ENCODE results near the gene NTSR1.
A peak's percentile ranks its signal among the peaks of the same experiment; 100 is the strongest.

Gene NTSR1

GRCh38 chr20:62780204-62780603 is 71.6 kb downstream of the NTSR1 start:
- no peaks in the 10 kb centered on the region for H3K36me3 ChIP-seq (ENCODE audit: insufficient read depth, low read length)
- H3K4me1 ChIP-seq (ENCODE audit: insufficient read depth, low read length, poor library complexity, severe bottlenecking), result peaks cover 37% of the 10 kb centered on the region
- H3K79me2 ChIP-seq (ENCODE audit: insufficient read depth, low read length), result 0 out of 2 replicates have a peak, but pooled peaks cover 4% of the 10 kb centered on the region
- no peak overlapping the region for H2AFZ ChIP-seq (ENCODE audit: low read length)
- H3K4me2 ChIP-seq (ENCODE audit: low read depth, low read length, poor library complexity, severe bottlenecking), result no peak overlapping the region
- H3F3A ChIP-seq (ENCODE audit: low read depth), result no peaks in the 10 kb centered on the region
- no peaks in the 10 kb centered on the region for H3K9me3 ChIP-seq (ENCODE audit: insufficient read depth, low read depth, low read length)
- no peak overlapping the region for H3K4me3 ChIP-seq (ENCODE audit: low read length, poor library complexity, severe bottlenecking)
- H3K9ac ChIP-seq (ENCODE audit: low read depth, low read length, poor library complexity, severe bottlenecking), result no peak overlapping the region
- H3K27me3 ChIP-seq (ENCODE audit: insufficient read depth, low read length, poor library complexity, severe bottlenecking), result no peaks in the 10 kb centered on the region
- H4K20me1 ChIP-seq (ENCODE audit: insufficient read depth, low read length, poor library complexity, severe bottlenecking), result no peaks in the 10 kb centered on the region
- TF ChIP-seq EZH2phosphoT487 (IDR thresholded peaks at IDR 0.05; ENCODE audit: borderline replicate concordance), result no peak
- TF ChIP-seq CTCF (conservative IDR thresholded peaks at IDR 0.05; ENCODE audit: low read length), result no peak
- no peaks in the 10 kb centered on the region for H3K9me2 ChIP-seq (replicated peaks; ENCODE audit: low read depth, low read length)

- H3K4me3 ChIP-seq (ENCODE audit: low read length, poor library complexity, severe bottlenecking), result no peak overlapping the region
- H4K20me1 ChIP-seq (ENCODE audit: insufficient read depth, low read length, poor library complexity, severe bottlenecking), result no peaks in the 10 kb centered on the region
- H3K9me3 ChIP-seq (ENCODE audit: insufficient read depth, low read depth, low read length), result no peaks in the 10 kb centered on the region
- TF ChIP-seq EZH2phosphoT487 (IDR thresholded peaks at IDR 0.05; ENCODE audit: borderline replicate concordance), result no peak
- TF ChIP-seq CTCF (conservative IDR thresholded peaks at IDR 0.05; ENCODE audit: low read length), result no peak
- H3K4me1 ChIP-seq (ENCODE audit: insufficient read depth, low read length, poor library complexity, severe bottlenecking), result peaks cover 32% of the 10 kb centered on the region
- H3K79me2 ChIP-seq (ENCODE audit: insufficient read depth, low read length), result 0 out of 2 replicates have a peak, but pooled peaks cover 4% of the 10 kb centered on the region
- H3K4me2 ChIP-seq (ENCODE audit: low read depth, low read length, poor library complexity, severe bottlenecking), result no peak overlapping the region
- no peaks in the 10 kb centered on the region for H3K9me2 ChIP-seq (replicated peaks; ENCODE audit: low read depth, low read length)
- H3K9ac ChIP-seq (ENCODE audit: low read depth, low read length, poor library complexity, severe bottlenecking), result no peak overlapping the region
- no peaks in the 10 kb centered on the region for H3K36me3 ChIP-seq (ENCODE audit: insufficient read depth, low read length)
- H2AFZ ChIP-seq (ENCODE audit: low read length), result no peak overlapping the region
- H3K27me3 ChIP-seq (ENCODE audit: insufficient read depth, low read length, poor library complexity, severe bottlenecking), result no peaks in the 10 kb centered on the region
- H3F3A ChIP-seq (ENCODE audit: low read depth), result no peaks in the 10 kb centered on the region
Observed at GRCh38 chr20:62780696-62781095, 72.1 kb downstream of the NTSR1 start.

GRCh38 chr20:62782149-62782892 is 73.7 kb downstream of the NTSR1 start:
- Histone ChIP-seq H3F3A (ENCODE audit: low read depth) (no peaks in the 10 kb centered on the region), H3K9me3 (ENCODE audit: insufficient read depth, low read depth, low read length) (no peaks in the 10 kb centered on the region), H3K9ac (ENCODE audit: low read depth, low read length, poor library complexity, severe bottlenecking) (peak overlapping the region; percentile 41), H3K4me3 (ENCODE audit: low read length, poor library complexity, severe bottlenecking) (no peak overlapping the region), H3K27me3 (ENCODE audit: insufficient read depth, low read length, poor library complexity, severe bottlenecking) (no peaks in the 10 kb centered on the region), H3K4me2 (ENCODE audit: low read depth, low read length, poor library complexity, severe bottlenecking) (peak overlapping the region; percentile 45), H3K79me2 (ENCODE audit: insufficient read depth, low read length) (no peaks in the 10 kb centered on the region), H3K36me3 (ENCODE audit: insufficient read depth, low read length) (no peaks in the 10 kb centered on the region), H3K9me2 (replicated peaks; ENCODE audit: low read depth, low read length) (no peaks in the 10 kb centered on the region), H2AFZ (ENCODE audit: low read length) (peak overlapping the region; percentile 66; the same call in 1 of the 2 replicates), H3K4me1 (ENCODE audit: insufficient read depth, low read length, poor library complexity, severe bottlenecking) (peaks cover 19% of the 10 kb centered on the region), H4K20me1 (ENCODE audit: insufficient read depth, low read length, poor library complexity, severe bottlenecking) (no peaks in the 10 kb centered on the region)
- TF ChIP-seq EZH2phosphoT487 (IDR thresholded peaks at IDR 0.05; ENCODE audit: borderline replicate concordance) (no peak), CTCF (conservative IDR thresholded peaks at IDR 0.05; ENCODE audit: low read length) (no peak)

Measured in Loucy (cell line).